K562 (cell line): ENCODE measurements around the gene ASIP. TPM values are rescaled to one million over a fixed set of nuclear protein-coding genes. Genes with fewer than 3 reads are reported as not detected.
A peak's percentile ranks its signal among the peaks of the same experiment; 100 is the strongest.
"Not testable (repeated sequence)": the region's sequence is repeated elsewhere in the genome, so short reads cannot be mapped to it uniquely, and the experiment has no call there.

ENCODE experiments used
- ATAC-seq: fragments of 200-7000 bp; cut with Tn5 transposase; 3 replicates; pipeline ENCODE4 v1.9.1; 2020; ENCODE audit warnings: moderate library complexity
- BruUV-seq: library from RNA; stranded (reverse); fragments of 400-500 nt; replicated peaks from 2 replicates; lab custom pipeline; 2021; lab: Mats Ljungman, UMichigan
- CTCF ChIA-PET: fragments of 300-600 bp; formaldehyde crosslinking; extraction: SDS; loops from one replicate; lab custom pipeline; 2021; ENCODE audit warnings: low intra/inter-chr PET ratio; lab: Yijun Ruan, JAX
- POLR2A ChIA-PET: fragments of 300-600, 350-650 bp; sonication (Branson Sonifier 250); formaldehyde crosslinking; extraction: SDS; loops from one replicate; lab custom pipeline; 2021; ENCODE audit warnings: antibody characterized with exemption, inconsistent platforms; lab: Yijun Ruan, JAX
- DNase-seq, 4 experiments: peaks; one replicate each; pipeline versions ENCODE4 v3.0.0 to v3.0.0-alpha.2; 2011 to 2018; ENCODE audit warnings: low spot score in 3 of 4, mixed read lengths in 3 of 4; ENCODE audit errors: extremely low read depth in 1 of 4
- FAIRE-seq: peaks from 2 replicates; lab custom pipeline; 2011; peaks lifted over from hg19 to GRCh38; lab: Jason Lieb, UNC
- H2AFZ ChIP-seq: 2 replicates; pipeline ENCODE4 v1.6.0; 2011; ENCODE audit warnings: low read depth, low read length, control low read depth, inconsistent platforms
- H3K27ac ChIP-seq: fragments of 200-600 bp; 3 replicates; pipeline ENCODE4 v1.8.0; 2011; ENCODE audit warnings: low read depth, mild to moderate bottlenecking, control low read depth, inconsistent platforms, low read length, moderate library complexity, mixed read lengths; ENCODE audit errors: extremely low read depth
- H3K27me3 ChIP-seq, 2 experiments: fragments of 300-600 bp in 1 of 2; 2 replicates in 1 of 2; 3 replicates in 1 of 2; pipeline versions ENCODE4 v1.6.0 to v1.8.0; 2011; ENCODE audit warnings: inconsistent platforms in 2 of 2, low read length in 2 of 2, mild to moderate bottlenecking in 1 of 2, mixed read lengths in 1 of 2, moderate library complexity in 1 of 2; ENCODE audit not compliant: control insufficient read depth in 2 of 2, insufficient read depth in 2 of 2
- H3K36me3 ChIP-seq: fragments of 300-600 bp; 3 replicates; pipeline ENCODE4 v1.8.0; 2011; ENCODE audit warnings: mild to moderate bottlenecking, low read length, inconsistent platforms; ENCODE audit not compliant: control insufficient read depth, insufficient read depth
- H3K4me1 ChIP-seq, 2 experiments: fragments of 200-600 bp in 1 of 2; replicated peaks in 1 of 2; 2 replicates in 1 of 2; 3 replicates in 1 of 2; pipeline versions ENCODE4 v1.5.1 to v1.8.0; 2011; ENCODE audit warnings: inconsistent platforms in 2 of 2, low read length in 2 of 2, mild to moderate bottlenecking in 1 of 2, mixed read lengths in 1 of 2, moderate library complexity in 1 of 2; ENCODE audit not compliant: control insufficient read depth in 2 of 2, insufficient read depth in 2 of 2
- H3K4me2 ChIP-seq: 2 replicates; pipeline ENCODE4 v1.6.1; 2011; ENCODE audit warnings: low read length, control low read depth, inconsistent platforms, mixed read lengths; ENCODE audit not compliant: insufficient read depth
- H3K4me3 ChIP-seq: fragments of 200-600 bp; sonication (generic), shearing (Covaris generic); 2 replicates; pipeline ENCODE4 v1.5.1; 2016; ENCODE audit warnings: control low read depth, inconsistent platforms
- H3K79me2 ChIP-seq: fragments of 200-600 bp; 3 replicates; pipeline ENCODE4 v1.8.0; 2011; ENCODE audit warnings: low read length, inconsistent platforms; ENCODE audit not compliant: control insufficient read depth, insufficient read depth
- H3K9ac ChIP-seq, 2 experiments: 2 replicates each; pipeline versions ENCODE4 v1.6.0 to v1.6.1; 2011; ENCODE audit warnings: low read depth in 2 of 2, low read length in 2 of 2, control low read depth in 1 of 2, inconsistent platforms in 1 of 2, mild to moderate bottlenecking in 1 of 2, mixed read lengths in 1 of 2; ENCODE audit not compliant: insufficient read depth in 1 of 2
- H3K9me1 ChIP-seq: one replicate; pipeline ENCODE4 v1.6.0; 2011; ENCODE audit warnings: inconsistent platforms, mild to moderate bottlenecking, low read length, moderate library complexity; ENCODE audit not compliant: control insufficient read depth, insufficient read depth
- H3K9me3 ChIP-seq: replicated peaks from 2 replicates; pipeline ENCODE4 v1.5.1; 2011; ENCODE audit warnings: low read depth, low read length, inconsistent platforms; ENCODE audit not compliant: control insufficient read depth, insufficient read depth
- H4K20me1 ChIP-seq: replicated peaks from 2 replicates; pipeline ENCODE4 v1.6.1; 2011; ENCODE audit warnings: low read length, inconsistent platforms, mixed read lengths; ENCODE audit not compliant: control insufficient read depth, insufficient read depth
- ATF1 ChIP-seq, 2 experiments: fragments of 450-650 bp in 1 of 2; IDR thresholded peaks; 2 replicates each; pipeline ENCODE4 v1.6.1; 2016; ENCODE audit warnings: missing compliant biosample characterization in 1 of 2, missing genetic modification characterization in 1 of 2
- C11orf30 ChIP-seq: fragments of 450-650 bp; IDR thresholded peaks from 2 replicates; pipeline ENCODE4 v1.6.1; 2016; ENCODE audit warnings: low read depth, mild to moderate bottlenecking
- CC2D1A ChIP-seq: fragments of 450-650 bp; IDR thresholded peaks from 2 replicates; pipeline ENCODE4 v1.6.1; 2017; ENCODE audit warnings: mild to moderate bottlenecking
- CHD2 ChIP-seq: IDR thresholded peaks from 2 replicates; pipeline ENCODE4 v1.6.1; 2011; ENCODE audit warnings: low read depth, low read length
- KDM1A ChIP-seq, 2 experiments: fragments of 450-650 bp; IDR thresholded peaks; 2 replicates each; pipeline ENCODE4 v1.6.1; 2016; ENCODE audit warnings: mild to moderate bottlenecking in 2 of 2
- NFYB ChIP-seq: IDR thresholded peaks from 2 replicates; pipeline ENCODE4 v1.6.1; 2011; ENCODE audit warnings: mild to moderate bottlenecking, moderate library complexity; ENCODE audit not compliant: insufficient read length; ENCODE audit errors: extremely low read depth
- NRF1 ChIP-seq, 2 experiments: fragments of 450-650 bp; IDR thresholded peaks in 1 of 2; conservative IDR thresholded peaks in 1 of 2; 2 replicates each; pipeline ENCODE4 v1.6.1; 2014; ENCODE audit warnings: mild to moderate bottlenecking in 2 of 2
- PHF21A ChIP-seq: fragments of 450-650 bp; IDR thresholded peaks from 2 replicates; pipeline ENCODE4 v1.6.1; 2017; ENCODE audit warnings: low read depth, borderline replicate concordance
- RBM25 ChIP-seq: fragments of 200-400 bp; formaldehyde crosslinking; IDR thresholded peaks from 2 replicates; pipeline ENCODE4 v1.6.1; 2018; ENCODE audit warnings: low read length, low read depth, moderate library complexity; ENCODE audit not compliant: severe bottlenecking
- RCOR1 ChIP-seq, 2 experiments: IDR thresholded peaks; 2 replicates each; pipeline ENCODE4 v1.6.1; 2012; ENCODE audit warnings: low read depth in 2 of 2, low read length in 2 of 2, borderline replicate concordance in 1 of 2, improper control_type of control experiment in 1 of 2
- SRF ChIP-seq, 2 experiments: fragments of 250-450, 450-650 bp in 1 of 2; sonication (Bioruptor Pico) in 1 of 2; sonication (generic) in 1 of 2; formaldehyde crosslinking; IDR thresholded peaks; 2 replicates each; pipeline versions ENCODE4 v1.5.0 to v1.5.1; 2020 to 2022; ENCODE audit warnings: mild to moderate bottlenecking in 1 of 2, missing genetic modification reagents in 1 of 2
- ZNF316 ChIP-seq: fragments of 450-650 bp; IDR thresholded peaks from 2 replicates; pipeline ENCODE4 v1.6.1; 2016
- WGBS: fragments of 100-300 bp; shearing (Covaris generic); methylation state at CpG from one replicate; pipeline ENCODE4 v1.1.6; 2016; ENCODE audit warnings: low coverage, mixed read lengths; ENCODE audit not compliant: insufficient coverage; ENCODE audit errors: missing lambda C conversion rate; 5-methylcytosine and 5-hydroxymethylcytosine counted together
- in situ Hi-C: fragments of 300-500 bp; cut with MboI; formaldehyde crosslinking; loops from 4 replicates; pipeline ENCODE4 v1.15.0; 2018; ENCODE audit warnings: inconsistent platforms, mixed read lengths
- intact Hi-C: fragments of 100-400 bp; cut with micrococcal nuclease; formaldehyde crosslinking; loops from 2 replicates; pipeline ENCODE4 v1.14.2; 2022
- polyA plus RNA-seq, 8 experiments: library from polyadenylated mRNA; depleted of rRNA in 4 of 8; stranded (reverse) in 5 of 8; unstranded in 3 of 8; fragments of >200 nt; fragmentation: Nextera tagmentation in 2 of 8; fragmentation: Illumina TruSeq in 1 of 8; extraction: Ambion mirVana in 2 of 8; extraction: Trizol in 1 of 8; gene quantifications; 2 replicates each; pipeline versions ENCODE4 v1.2.1 to v1.2.3, GENCODE V29; 2011 to 2014; ENCODE audit warnings: inconsistent platforms in 1 of 8, missing spikeins in 1 of 8
- total RNA-seq, 7 experiments: library from RNA; depleted of rRNA in 6 of 7; stranded (reverse); fragments of >200 nt in 6 of 7; fragmentation: Illumina TruSeq in 2 of 7; extraction: Trizol in 2 of 7; gene quantifications; 2 replicates each; pipeline versions ENCODE4 v1.2.1 to v1.2.3, GENCODE V29; 2011 to 2021; ENCODE audit warnings: low replicate concordance in 1 of 7
- TF ChIP-seq, protein P1 (sequence below): fragments of 250-450 bp; sonication (Bioruptor Pico); IDR thresholded peaks from 2 replicates; pipeline ENCODE4 v1.4.0; 2020; ENCODE audit warnings: mild to moderate bottlenecking, moderate library complexity

Gene ASIP
- total and polyA plus RNA-seq, 9 of the 15 experiments (the other 6 are each of a cell fraction or from before 2014, with no cell fraction given): not detected

DNA sequence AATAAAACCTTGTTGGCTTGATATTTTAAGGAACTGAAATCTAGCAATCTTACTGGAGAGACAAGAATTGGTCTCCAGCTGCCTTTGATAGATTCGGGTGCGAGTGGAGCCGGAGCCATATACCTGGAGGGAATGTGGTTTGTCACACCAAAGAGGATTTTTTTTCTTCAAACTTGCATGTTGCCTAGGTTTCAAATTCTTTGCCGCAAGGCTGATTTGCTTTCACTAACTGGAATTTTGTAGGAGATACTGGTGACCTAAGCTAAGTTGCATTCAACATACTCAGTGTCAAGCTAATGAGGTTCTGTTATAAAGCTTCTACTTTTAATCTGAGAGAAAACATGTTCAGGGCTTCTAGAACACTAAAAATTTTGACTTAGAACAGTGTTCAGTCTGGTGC, 39.7 kb upstream of the ASIP start (continued):
- TF ChIP-seq C11orf30 (no peak), CHD2 (no peak)
- TF ChIP-seq, protein P1, sequence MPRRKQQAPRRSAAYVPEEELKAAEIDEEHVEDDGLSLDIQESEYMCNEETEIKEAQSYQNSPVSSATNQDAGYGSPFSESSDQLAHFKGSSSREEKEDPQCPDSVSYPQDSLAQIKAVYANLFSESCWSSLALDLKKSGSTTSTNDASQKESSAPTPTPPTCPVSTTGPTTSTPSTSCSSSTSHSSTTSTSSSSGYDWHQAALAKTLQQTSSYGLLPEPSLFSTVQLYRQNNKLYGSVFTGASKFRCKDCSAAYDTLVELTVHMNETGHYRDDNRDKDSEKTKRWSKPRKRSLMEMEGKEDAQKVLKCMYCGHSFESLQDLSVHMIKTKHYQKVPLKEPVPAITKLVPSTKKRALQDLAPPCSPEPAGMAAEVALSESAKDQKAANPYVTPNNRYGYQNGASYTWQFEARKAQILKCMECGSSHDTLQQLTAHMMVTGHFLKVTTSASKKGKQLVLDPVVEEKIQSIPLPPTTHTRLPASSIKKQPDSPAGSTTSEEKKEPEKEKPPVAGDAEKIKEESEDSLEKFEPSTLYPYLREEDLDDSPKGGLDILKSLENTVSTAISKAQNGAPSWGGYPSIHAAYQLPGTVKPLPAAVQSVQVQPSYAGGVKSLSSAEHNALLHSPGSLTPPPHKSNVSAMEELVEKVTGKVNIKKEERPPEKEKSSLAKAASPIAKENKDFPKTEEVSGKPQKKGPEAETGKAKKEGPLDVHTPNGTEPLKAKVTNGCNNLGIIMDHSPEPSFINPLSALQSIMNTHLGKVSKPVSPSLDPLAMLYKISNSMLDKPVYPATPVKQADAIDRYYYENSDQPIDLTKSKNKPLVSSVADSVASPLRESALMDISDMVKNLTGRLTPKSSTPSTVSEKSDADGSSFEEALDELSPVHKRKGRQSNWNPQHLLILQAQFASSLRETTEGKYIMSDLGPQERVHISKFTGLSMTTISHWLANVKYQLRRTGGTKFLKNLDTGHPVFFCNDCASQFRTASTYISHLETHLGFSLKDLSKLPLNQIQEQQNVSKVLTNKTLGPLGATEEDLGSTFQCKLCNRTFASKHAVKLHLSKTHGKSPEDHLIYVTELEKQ (CRISPR knock-in tag): no peak

DNA sequence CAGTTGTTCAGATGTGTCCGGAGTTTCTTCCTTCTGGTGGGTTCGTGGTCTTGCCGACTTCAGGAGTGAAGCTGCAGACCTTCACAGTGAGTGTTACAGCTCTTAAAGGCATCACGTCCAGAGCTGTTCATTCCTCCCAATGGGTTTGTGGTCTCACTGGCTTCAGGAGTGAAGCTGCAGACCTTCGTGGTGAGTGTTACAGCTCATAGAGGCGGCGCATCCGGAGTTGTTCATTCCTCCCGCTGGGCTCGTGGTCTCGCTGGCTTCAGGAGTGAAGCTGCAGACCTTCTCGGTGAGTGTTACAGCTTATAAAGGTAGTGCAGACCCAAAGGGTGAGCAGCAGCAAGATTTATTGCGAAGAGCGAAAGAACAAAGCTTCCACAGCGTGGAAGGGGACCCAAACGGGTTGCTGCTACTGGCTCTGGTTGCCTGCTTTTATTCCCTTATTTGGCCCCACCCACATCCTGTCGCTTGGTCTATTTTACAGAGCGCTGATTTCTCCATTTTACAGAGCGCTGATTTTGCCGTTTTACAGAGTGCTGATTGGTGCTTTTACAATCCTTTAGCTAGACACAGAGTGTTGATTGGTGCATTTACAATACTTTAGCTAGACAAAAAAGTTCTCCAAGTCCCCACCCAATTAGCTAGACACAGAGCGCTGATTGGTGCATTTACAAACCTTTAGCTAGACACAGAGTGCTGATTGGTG, 35.9 kb upstream of the ASIP start:
- H3K4me2 ChIP-seq: peak overlapping the region; percentile 79
- ChIA-PET POLR2A (interaction anchor here (0.5 to 1.0 kb wide), 4 partner anchors 10 to 1408 kb away, joined by 3 to 4 read pairs (median 3); no protein-coding TSS in a partner anchor), CTCF (interaction anchor here (0.6 kb wide), 1 partner anchor 667 kb away, joined by 3 read pairs; the partner anchor contains the start of gene GGT7)
- H3K4me1 ChIP-seq; intact Hi-C loops; H4K20me1 ChIP-seq; in situ Hi-C loops; H3K9me1 ChIP-seq; H3K36me3 ChIP-seq; H3K79me2 ChIP-seq; H3K27me3 ChIP-seq; H3K9me3 ChIP-seq; H3K27ac ChIP-seq; BruUV-seq; TF ChIP-seq ATF1 (CRISPR knock-in tag; IDR thresholded peaks at IDR 0.05): not testable (repeated sequence)
- peak overlapping the region; percentile 36 for H3K4me3 ChIP-seq
- H3K9ac ChIP-seq: peak overlapping the region in 1 of 2 experiments; percentile 68; a peak in 1 of 4 replicates
- WGBS: 22% methylated on average over 21 of the region's 21 CpGs
- ATAC-seq: peak; percentile 65
- DNase-seq: peak in 1 of 4 experiments; percentile 19
- peak overlapping the region; percentile 89 for H2AFZ ChIP-seq
- peak in 1 of 2 experiments; percentile 50; a peak in 1 of 4 replicates for TF ChIP-seq RCOR1 (IDR thresholded peaks at IDR 0.05; ENCODE audit: borderline replicate concordance in 1 of 2, low read depth in 2 of 2, low read length in 2 of 2)
- peak in 1 of 2 experiments; percentile 30; a peak in 2 of 4 replicates for TF ChIP-seq NRF1 (conservative IDR thresholded peaks at IDR 0.05 in 1 of 2, IDR thresholded peaks at IDR 0.05 in 1 of 2)
- TF ChIP-seq SRF (CRISPR knock-in tag; IDR thresholded peaks at IDR 0.05): peak in 1 of 2 experiments; percentile 89; a peak in 2 of 4 replicates
- peak; percentile 86; the same call in 1 of the 2 replicates for TF ChIP-seq PHF21A
- peak; percentile 59 for TF ChIP-seq CC2D1A
- peak; percentile 68 for TF ChIP-seq NFYB
- TF ChIP-seq RBM25: peak; percentile 31
- TF ChIP-seq ATF1 (tag; IDR thresholded peaks at IDR 0.05): 0 out of 2 replicates have a peak, but pooled peaks have one; percentile 16
- TF ChIP-seq ZNF316: 0 out of 2 replicates have a peak, but pooled peaks have one; percentile 6
- TF ChIP-seq KDM1A (IDR thresholded peaks at IDR 0.05): peak; percentile 73 to 83
- FAIRE-seq: peak; percentile 58
